IPS-18a (cell line): ENCODE data around the gene ADAMTS12.

ENCODE experiments used
- H3K27ac ChIP-seq: one replicate; pipeline ENCODE4 v1.5.1; 2013; ENCODE audit warnings: low read length
- H3K27me3 ChIP-seq: one replicate; pipeline ENCODE4 v1.6.1; 2013; ENCODE audit warnings: mild to moderate bottlenecking, low read length; ENCODE audit not compliant: control insufficient read depth, insufficient read depth
- H3K36me3 ChIP-seq: one replicate; pipeline ENCODE4 v1.6.1; 2013; ENCODE audit warnings: low read depth, low read length; ENCODE audit not compliant: control insufficient read depth
- H3K4me1 ChIP-seq: one replicate; pipeline ENCODE4 v1.6.1; 2013; ENCODE audit warnings: low read depth, low read length; ENCODE audit not compliant: control insufficient read depth
- H3K4me3 ChIP-seq: one replicate; pipeline ENCODE4 v1.5.1; 2013; ENCODE audit warnings: low read length
- H3K9ac ChIP-seq: one replicate; pipeline ENCODE4 v1.6.1; 2013; ENCODE audit warnings: mild to moderate bottlenecking, low read length, moderate library complexity
- H3K9me3 ChIP-seq: one replicate; pipeline ENCODE4 v1.6.1; 2013; ENCODE audit warnings: low read depth, low read length; ENCODE audit not compliant: control insufficient read depth

ADAMTS12 gene, protein sequence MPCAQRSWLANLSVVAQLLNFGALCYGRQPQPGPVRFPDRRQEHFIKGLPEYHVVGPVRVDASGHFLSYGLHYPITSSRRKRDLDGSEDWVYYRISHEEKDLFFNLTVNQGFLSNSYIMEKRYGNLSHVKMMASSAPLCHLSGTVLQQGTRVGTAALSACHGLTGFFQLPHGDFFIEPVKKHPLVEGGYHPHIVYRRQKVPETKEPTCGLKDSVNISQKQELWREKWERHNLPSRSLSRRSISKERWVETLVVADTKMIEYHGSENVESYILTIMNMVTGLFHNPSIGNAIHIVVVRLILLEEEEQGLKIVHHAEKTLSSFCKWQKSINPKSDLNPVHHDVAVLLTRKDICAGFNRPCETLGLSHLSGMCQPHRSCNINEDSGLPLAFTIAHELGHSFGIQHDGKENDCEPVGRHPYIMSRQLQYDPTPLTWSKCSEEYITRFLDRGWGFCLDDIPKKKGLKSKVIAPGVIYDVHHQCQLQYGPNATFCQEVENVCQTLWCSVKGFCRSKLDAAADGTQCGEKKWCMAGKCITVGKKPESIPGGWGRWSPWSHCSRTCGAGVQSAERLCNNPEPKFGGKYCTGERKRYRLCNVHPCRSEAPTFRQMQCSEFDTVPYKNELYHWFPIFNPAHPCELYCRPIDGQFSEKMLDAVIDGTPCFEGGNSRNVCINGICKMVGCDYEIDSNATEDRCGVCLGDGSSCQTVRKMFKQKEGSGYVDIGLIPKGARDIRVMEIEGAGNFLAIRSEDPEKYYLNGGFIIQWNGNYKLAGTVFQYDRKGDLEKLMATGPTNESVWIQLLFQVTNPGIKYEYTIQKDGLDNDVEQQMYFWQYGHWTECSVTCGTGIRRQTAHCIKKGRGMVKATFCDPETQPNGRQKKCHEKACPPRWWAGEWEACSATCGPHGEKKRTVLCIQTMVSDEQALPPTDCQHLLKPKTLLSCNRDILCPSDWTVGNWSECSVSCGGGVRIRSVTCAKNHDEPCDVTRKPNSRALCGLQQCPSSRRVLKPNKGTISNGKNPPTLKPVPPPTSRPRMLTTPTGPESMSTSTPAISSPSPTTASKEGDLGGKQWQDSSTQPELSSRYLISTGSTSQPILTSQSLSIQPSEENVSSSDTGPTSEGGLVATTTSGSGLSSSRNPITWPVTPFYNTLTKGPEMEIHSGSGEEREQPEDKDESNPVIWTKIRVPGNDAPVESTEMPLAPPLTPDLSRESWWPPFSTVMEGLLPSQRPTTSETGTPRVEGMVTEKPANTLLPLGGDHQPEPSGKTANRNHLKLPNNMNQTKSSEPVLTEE (N-terminal part only)

DNA sequence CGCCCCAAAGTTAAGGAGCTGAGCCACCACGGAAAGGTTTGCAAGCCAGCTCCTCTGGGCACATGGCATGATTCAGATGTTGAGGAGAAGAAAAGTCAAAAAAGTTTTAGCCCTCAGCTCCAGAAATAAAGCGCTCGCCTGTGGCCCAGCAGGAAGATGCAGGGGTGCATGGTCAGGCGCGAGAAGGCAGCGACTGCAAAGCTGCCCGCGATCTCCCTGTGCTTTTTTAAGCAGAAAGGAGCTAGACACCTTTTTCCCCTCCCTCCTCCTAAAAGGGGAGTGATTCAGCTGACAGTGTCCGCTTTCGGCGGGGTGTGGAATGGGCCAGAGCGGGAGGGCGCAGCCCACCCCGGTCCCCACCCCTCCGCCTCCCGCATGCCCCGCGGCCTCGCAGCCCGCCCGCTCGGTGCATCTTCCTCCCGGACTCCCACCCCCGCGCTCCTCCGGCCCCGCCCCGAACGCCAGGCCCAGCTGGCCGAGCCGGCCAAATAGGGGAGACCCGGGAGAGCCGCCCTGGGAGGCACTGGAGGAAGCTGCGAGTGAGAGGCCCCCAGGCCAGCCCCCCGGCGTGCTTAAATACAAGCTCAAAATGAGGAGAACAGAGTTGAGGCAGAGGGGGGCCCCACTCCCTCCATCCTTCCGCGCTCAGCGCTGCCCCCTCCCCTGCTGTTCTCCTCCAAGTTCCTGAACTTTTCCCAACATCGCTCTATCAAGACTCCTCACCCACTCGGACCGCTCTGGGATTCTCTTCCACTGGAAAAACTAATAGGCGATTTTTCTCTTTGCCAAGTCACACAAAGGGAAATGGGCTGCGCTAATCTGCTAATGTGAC lies at the start of gene ADAMTS12:
TSS of gene ADAMTS12 (minus strand) at position 203 of the 832 bp plus-strand sequence. CDS start at position 69, 134 bp downstream.
- peak within 1 kb of the TSS; percentile 76 for H3K9ac ChIP-seq
- no peaks in the 10 kb centered on the region for H3K36me3 ChIP-seq
- H3K9me3 ChIP-seq: no peaks in the 10 kb centered on the region
- peaks cover 28% of the 10 kb centered on the region for H3K4me1 ChIP-seq
- peaks cover 8% of the 10 kb centered on the region for H3K27me3 ChIP-seq
- peak within 1 kb of the TSS; percentile 10 for H3K27ac ChIP-seq
- H3K4me3 ChIP-seq: peak within 1 kb of the TSS; percentile 78

GRCh38 chr5:33941090-33941489 lies 49.3 kb upstream of the ADAMTS12 start:
- Histone ChIP-seq H3K9me3 (no peaks in the 10 kb centered on the region), H3K4me3 (no peak overlapping the region), H3K27ac (no peak overlapping the region), H3K4me1 (no peaks in the 10 kb centered on the region), H3K27me3 (peaks cover 16% of the 10 kb centered on the region), H3K36me3 (no peaks in the 10 kb centered on the region), H3K9ac (no peak overlapping the region)

GRCh38 chr5:33939556-33940262 lies 47.9 kb upstream of the ADAMTS12 start:
- no peaks in the 10 kb centered on the region for H3K4me1 ChIP-seq
- no peak overlapping the region for H3K9ac ChIP-seq
- H3K4me3 ChIP-seq: no peak overlapping the region
- no peaks in the 10 kb centered on the region for H3K9me3 ChIP-seq
- H3K27me3 ChIP-seq: peaks cover 26% of the 10 kb centered on the region
- H3K36me3 ChIP-seq: no peaks in the 10 kb centered on the region
- H3K27ac ChIP-seq: no peak overlapping the region

DNA sequence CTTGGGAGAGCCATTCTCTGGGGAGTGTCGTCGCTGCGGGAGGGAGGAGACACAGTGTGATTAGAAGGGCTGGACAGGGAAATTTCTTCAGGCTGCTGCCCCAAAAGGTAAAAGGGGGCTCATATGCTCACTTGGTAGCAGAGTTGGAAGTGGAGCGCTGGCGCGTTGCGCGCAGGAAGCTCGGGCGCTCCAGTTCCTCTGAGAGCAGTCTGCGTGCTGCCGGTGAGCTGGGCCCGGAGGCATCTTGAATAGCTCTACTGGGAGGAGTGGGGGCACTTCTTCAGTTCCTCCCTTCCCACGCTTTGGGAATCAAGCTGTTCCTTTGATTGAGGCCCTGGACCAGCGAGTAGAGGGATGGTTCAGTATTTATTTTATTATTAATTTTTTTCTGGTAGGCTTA lies 47.1 kb upstream of the ADAMTS12 start:
- Histone ChIP-seq H3K27ac (no peak overlapping the region), H3K9me3 (no peaks in the 10 kb centered on the region), H3K27me3 (peaks cover 26% of the 10 kb centered on the region), H3K4me1 (no peaks in the 10 kb centered on the region), H3K36me3 (no peaks in the 10 kb centered on the region), H3K9ac (no peak overlapping the region), H3K4me3 (no peak overlapping the region)

GRCh38 chr5:33938507-33938796 lies 46.7 kb upstream of the ADAMTS12 start:
- Histone ChIP-seq H3K9ac (no peak overlapping the region), H3K4me3 (no peak overlapping the region), H3K27ac (no peak overlapping the region), H3K9me3 (no peaks in the 10 kb centered on the region), H3K4me1 (no peaks in the 10 kb centered on the region), H3K36me3 (no peaks in the 10 kb centered on the region), H3K27me3 (peaks cover 26% of the 10 kb centered on the region)

DNA sequence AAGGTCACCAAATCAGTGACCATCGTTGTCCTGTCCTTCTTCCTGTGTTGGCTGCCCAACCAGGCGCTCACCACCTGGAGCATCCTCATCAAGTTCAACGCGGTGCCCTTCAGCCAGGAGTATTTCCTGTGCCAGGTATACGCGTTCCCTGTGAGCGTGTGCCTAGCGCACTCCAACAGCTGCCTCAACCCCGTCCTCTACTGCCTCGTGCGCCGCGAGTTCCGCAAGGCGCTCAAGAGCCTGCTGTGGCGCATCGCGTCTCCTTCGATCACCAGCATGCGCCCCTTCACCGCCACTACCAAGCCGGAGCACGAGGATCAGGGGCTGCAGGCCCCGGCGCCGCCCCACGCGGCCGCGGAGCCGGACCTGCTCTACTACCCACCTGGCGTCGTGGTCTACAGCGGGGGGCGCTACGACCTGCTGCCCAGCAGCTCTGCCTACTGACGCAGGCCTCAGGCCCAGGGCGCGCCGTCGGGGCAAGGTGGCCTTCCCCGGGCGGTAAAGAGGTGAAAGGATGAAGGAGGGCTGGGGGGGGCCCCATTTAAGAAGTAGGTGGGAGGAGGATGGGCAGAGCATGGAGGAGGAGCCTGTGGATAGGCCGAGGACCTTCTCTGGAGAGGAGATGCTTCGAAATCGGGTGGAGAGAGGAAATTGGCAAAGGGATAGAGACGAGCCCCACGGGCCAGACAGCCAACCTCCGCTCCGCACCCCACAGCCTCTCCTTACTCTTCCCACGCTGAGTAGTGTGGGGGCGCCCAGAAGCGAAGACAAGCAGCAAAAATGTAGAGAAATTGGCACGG lies 46.1 kb upstream of the ADAMTS12 start:
- no peak overlapping the region for H3K27ac ChIP-seq
- no peak overlapping the region for H3K9ac ChIP-seq

GRCh38 chr5:33937017-33937706 lies 45.4 kb upstream of the ADAMTS12 start:
- no peak overlapping the region for H3K4me3 ChIP-seq
- H3K27ac ChIP-seq: no peak overlapping the region
- no peaks in the 10 kb centered on the region for H3K4me1 ChIP-seq
- no peak overlapping the region for H3K9ac ChIP-seq
- H3K9me3 ChIP-seq: no peaks in the 10 kb centered on the region
- H3K27me3 ChIP-seq: peaks cover 26% of the 10 kb centered on the region
- H3K36me3 ChIP-seq: no peaks in the 10 kb centered on the region

More for the DNA sequence above, 46.1 kb upstream of the ADAMTS12 start:
- H3K4me3 ChIP-seq: no peak overlapping the region
- no peaks in the 10 kb centered on the region for H3K4me1 ChIP-seq
- H3K9me3 ChIP-seq: no peaks in the 10 kb centered on the region
- H3K27me3 ChIP-seq: peaks cover 26% of the 10 kb centered on the region
- H3K36me3 ChIP-seq: no peaks in the 10 kb centered on the region

- H3K27ac ChIP-seq: no peak within 1 kb of the TSS
- no peaks in the 10 kb centered on the region for H3K4me1 ChIP-seq
- H3K4me3 ChIP-seq: peak within 1 kb of the TSS; percentile 72
- H3K27me3 ChIP-seq: peaks cover 26% of the 10 kb centered on the region
- no peaks in the 10 kb centered on the region for H3K9me3 ChIP-seq
- no peaks in the 10 kb centered on the region for H3K36me3 ChIP-seq
- no peak within 1 kb of the TSS for H3K9ac ChIP-seq
Observed at GRCh38 chr5:33936381-33937016, 44.7 kb upstream of the ADAMTS12 start, which contains the start of gene RXFP3. Gene RXFP3, plus strand, starts transcription at chr5:33936386. Its CDS starts 355 bp downstream, at chr5:33936741.

GRCh38 chr5:33936004-33936380 lies 44.2 kb upstream of the ADAMTS12 start:
- no peaks in the 10 kb centered on the region for H3K9me3 ChIP-seq
- peaks cover 26% of the 10 kb centered on the region for H3K27me3 ChIP-seq
- H3K9ac ChIP-seq: no peak overlapping the region
- peaks cover 5% of the 10 kb centered on the region for H3K4me1 ChIP-seq
- no peaks in the 10 kb centered on the region for H3K36me3 ChIP-seq
- H3K4me3 ChIP-seq: peak overlapping the region; percentile 72
- H3K27ac ChIP-seq: no peak overlapping the region
